ENCODE measurements around the gene ANKRD29. TPM values are rescaled to one million over a fixed set of nuclear protein-coding genes. Genes with fewer than 3 reads are reported as not detected.

ANKRD29 gene
- total and polyA plus RNA-seq, 9 of the 15 experiments (the other 6 are each of a cell fraction or from before 2014, with no cell fraction given): 0.36 TPM; not detected in 8

DNA sequence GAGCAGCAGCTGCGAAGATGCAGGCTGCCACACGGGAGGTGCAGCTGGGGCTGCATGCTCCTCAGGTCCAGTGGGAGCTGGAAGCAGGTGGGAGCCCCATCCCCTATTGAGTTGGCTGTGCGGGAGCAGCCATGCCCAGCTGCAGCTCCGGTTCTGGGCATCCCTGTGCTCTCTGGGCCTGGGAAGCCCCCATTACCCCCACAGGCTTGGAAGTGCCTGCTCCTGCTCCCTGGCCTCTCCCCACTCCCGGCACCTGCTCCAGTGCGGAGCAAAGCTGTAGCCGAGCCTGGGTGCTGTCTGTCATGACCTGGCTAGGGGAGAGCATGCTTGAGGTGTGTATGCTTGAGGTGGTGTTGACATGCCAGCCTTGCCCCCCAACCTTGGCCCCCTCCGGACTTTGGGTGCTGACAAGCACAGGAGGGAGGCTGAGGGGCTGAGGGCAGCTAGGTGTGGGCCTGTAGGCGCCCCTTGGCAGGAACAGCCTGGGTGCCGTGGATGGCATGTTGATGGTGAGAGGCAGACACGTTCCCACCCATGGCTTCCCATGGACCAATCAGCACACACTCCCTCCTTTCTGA is 21.5 kb downstream of the ANKRD29 start:
- H3K36me3 ChIP-seq (ENCODE audit: control insufficient read depth, insufficient read depth, low read length): no peaks in the 10 kb centered on the region
- TF ChIP-seq PRPF4 (IDR thresholded peaks at IDR 0.05; ENCODE audit: insufficient read depth, low read depth, low read length, poor library complexity, severe bottlenecking) (no peak), MCM3 (IDR thresholded peaks at IDR 0.05) (no peak), NCOA1 (IDR thresholded peaks at IDR 0.05; ENCODE audit: low read depth) (no peak), FOSL1 (tag; conservative IDR thresholded peaks at IDR 0.05) (no peak), RBM22 (IDR thresholded peaks at IDR 0.05; ENCODE audit: low read depth, low read length, poor library complexity, severe bottlenecking) (no peak), ZNF507 (tag; conservative IDR thresholded peaks at IDR 0.05) (no peak), SMC3 (conservative IDR thresholded peaks at IDR 0.05; ENCODE audit: insufficient read depth, low read depth, low read length) (no peak), SRF (CRISPR knock-in tag; IDR thresholded peaks at IDR 0.05) (no peak), MAFF (IDR thresholded peaks at IDR 0.05; ENCODE audit: low read length) (no peak), NBN (IDR thresholded peaks at IDR 0.05; ENCODE audit: low read depth) (no peak), MTF1 (CRISPR knock-in tag; IDR thresholded peaks at IDR 0.05; ENCODE audit: borderline replicate concordance) (no peak), TCF7 (IDR thresholded peaks at IDR 0.05; ENCODE audit: borderline replicate concordance) (no peak), TAF15 (IDR thresholded peaks at IDR 0.05; ENCODE audit: low read depth, low read length) (no peak), ETV6 (IDR thresholded peaks at IDR 0.05; ENCODE audit: borderline replicate concordance in 1 of 2, low read depth in 2 of 2, low read length in 1 of 2) (no peak), ETV6 (CRISPR knock-in tag; IDR thresholded peaks at IDR 0.05; ENCODE audit: borderline replicate concordance) (no peak)
- TF ChIP-seq, protein P1, sequence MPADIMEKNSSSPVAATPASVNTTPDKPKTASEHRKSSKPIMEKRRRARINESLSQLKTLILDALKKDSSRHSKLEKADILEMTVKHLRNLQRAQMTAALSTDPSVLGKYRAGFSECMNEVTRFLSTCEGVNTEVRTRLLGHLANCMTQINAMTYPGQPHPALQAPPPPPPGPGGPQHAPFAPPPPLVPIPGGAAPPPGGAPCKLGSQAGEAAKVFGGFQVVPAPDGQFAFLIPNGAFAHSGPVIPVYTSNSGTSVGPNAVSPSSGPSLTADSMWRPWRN (IDR thresholded peaks at IDR 0.05; ENCODE audit: low read depth): no peak
- TF ChIP-seq, protein P2, sequence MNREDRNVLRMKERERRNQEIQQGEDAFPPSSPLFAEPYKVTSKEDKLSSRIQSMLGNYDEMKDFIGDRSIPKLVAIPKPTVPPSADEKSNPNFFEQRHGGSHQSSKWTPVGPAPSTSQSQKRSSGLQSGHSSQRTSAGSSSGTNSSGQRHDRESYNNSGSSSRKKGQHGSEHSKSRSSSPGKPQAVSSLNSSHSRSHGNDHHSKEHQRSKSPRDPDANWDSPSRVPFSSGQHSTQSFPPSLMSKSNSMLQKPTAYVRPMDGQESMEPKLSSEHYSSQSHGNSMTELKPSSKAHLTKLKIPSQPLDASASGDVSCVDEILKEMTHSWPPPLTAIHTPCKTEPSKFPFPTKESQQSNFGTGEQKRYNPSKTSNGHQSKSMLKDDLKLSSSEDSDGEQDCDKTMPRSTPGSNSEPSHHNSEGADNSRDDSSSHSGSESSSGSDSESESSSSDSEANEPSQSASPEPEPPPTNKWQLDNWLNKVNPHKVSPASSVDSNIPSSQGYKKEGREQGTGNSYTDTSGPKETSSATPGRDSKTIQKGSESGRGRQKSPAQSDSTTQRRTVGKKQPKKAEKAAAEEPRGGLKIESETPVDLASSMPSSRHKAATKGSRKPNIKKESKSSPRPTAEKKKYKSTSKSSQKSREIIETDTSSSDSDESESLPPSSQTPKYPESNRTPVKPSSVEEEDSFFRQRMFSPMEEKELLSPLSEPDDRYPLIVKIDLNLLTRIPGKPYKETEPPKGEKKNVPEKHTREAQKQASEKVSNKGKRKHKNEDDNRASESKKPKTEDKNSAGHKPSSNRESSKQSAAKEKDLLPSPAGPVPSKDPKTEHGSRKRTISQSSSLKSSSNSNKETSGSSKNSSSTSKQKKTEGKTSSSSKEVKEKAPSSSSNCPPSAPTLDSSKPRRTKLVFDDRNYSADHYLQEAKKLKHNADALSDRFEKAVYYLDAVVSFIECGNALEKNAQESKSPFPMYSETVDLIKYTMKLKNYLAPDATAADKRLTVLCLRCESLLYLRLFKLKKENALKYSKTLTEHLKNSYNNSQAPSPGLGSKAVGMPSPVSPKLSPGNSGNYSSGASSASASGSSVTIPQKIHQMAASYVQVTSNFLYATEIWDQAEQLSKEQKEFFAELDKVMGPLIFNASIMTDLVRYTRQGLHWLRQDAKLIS (CRISPR knock-in tag; IDR thresholded peaks at IDR 0.05): no peak
- no peak for DNase-seq (ENCODE audit: extremely low read depth in 1 of 4, low spot score in 3 of 4)
- no peak for ATAC-seq
- no peaks in the 10 kb centered on the region for H3K9me1 ChIP-seq (ENCODE audit: control insufficient read depth, insufficient read depth, low read length)
- H3K4me1 ChIP-seq (replicated peaks in 1 of 2; ENCODE audit: control insufficient read depth in 2 of 2, insufficient read depth in 2 of 2, low read length in 2 of 2): no peaks in the 10 kb centered on the region
- no peak overlapping the region for H2AFZ ChIP-seq (ENCODE audit: low read depth, low read length)
- ChIA-PET POLR2A (interaction anchor here (0.6 kb wide), 2 partner anchors 96 to 515 kb away, joined by 3 to 4 read pairs; no protein-coding TSS in a partner anchor), CTCF (ENCODE audit: low intra/inter-chr PET ratio) (interaction anchor here (0.7 kb wide), 1 partner anchor 437 kb away, joined by 5 read pairs; no protein-coding TSS in a partner anchor)
- peaks cover 16 to 20% of the 10 kb centered on the region in 2 experiments; a peak in 3 of 5 replicates for H3K27me3 ChIP-seq (ENCODE audit: control insufficient read depth in 2 of 2, insufficient read depth in 2 of 2, low read length in 2 of 2)
- FAIRE-seq: no peak
- no peak overlapping the region for H3K27ac ChIP-seq (ENCODE audit: extremely low read depth, low read depth, low read length)
- intact Hi-C loops (cut with micrococcal nuclease) (no loop called here), in situ Hi-C loops (cut with MboI) (no loop called here)
- no peaks in the 10 kb centered on the region for H4K20me1 ChIP-seq (replicated peaks; ENCODE audit: control insufficient read depth, insufficient read depth, low read length)
- H3K4me2 ChIP-seq (ENCODE audit: insufficient read depth, low read length): no peak overlapping the region
- under 1% methylated on average over 11 of the region's 11 CpGs for WGBS (ENCODE audit: insufficient coverage, low coverage, missing lambda C conversion rate)
- H3K79me2 ChIP-seq (ENCODE audit: control insufficient read depth, insufficient read depth, low read length): no peaks in the 10 kb centered on the region
- no TSS peak for BruUV-seq (replicated peaks)
- 0 out of 2 replicates have a peak, but pooled peaks cover 2% of the 10 kb centered on the region for H3K9me3 ChIP-seq (replicated peaks; ENCODE audit: control insufficient read depth, insufficient read depth, low read depth, low read length)
- no peak overlapping the region for H3K9ac ChIP-seq (ENCODE audit: insufficient read depth in 1 of 2, low read depth in 2 of 2, low read length in 2 of 2)
- H3K4me3 ChIP-seq: no peak overlapping the region
